ENCODE measurements around the gene DUSP28.

The DUSP28 gene

GRCh38 chr2:240560084-240560479 is at the start of gene DUSP28:
TSS of gene DUSP28 (plus strand) at chr2:240560357. CDS start at chr2:240560685, 328 bp downstream.
- Histone ChIP-seq H3K27me3 (ENCODE audit: insufficient read depth, low read depth, severe bottlenecking) (no peaks in the 10 kb centered on the region), H3K4me3 (ENCODE audit: low read depth, low read length) (peak within 1 kb of the TSS; percentile 88), H3K27ac (peak within 1 kb of the TSS; percentile 98), H3K9me3 (ENCODE audit: severe bottlenecking) (no peaks in the 10 kb centered on the region), H3K36me3 (peaks cover 34% of the 10 kb centered on the region)
- peak; percentile 87 for DNase-seq
- TF ChIP-seq CTCF (IDR thresholded peaks at IDR 0.05; ENCODE audit: low read depth, low read length), result no peak

- H3K4me3 ChIP-seq (ENCODE audit: low read depth, low read length), result no peak overlapping the region
- H3K27ac ChIP-seq, result no peak overlapping the region
- TF ChIP-seq CTCF (IDR thresholded peaks at IDR 0.05; ENCODE audit: low read depth, low read length), result no peak
- H3K27me3 ChIP-seq (ENCODE audit: insufficient read depth, low read depth, severe bottlenecking), result no peaks in the 10 kb centered on the region
- no peaks in the 10 kb centered on the region for H3K9me3 ChIP-seq (ENCODE audit: severe bottlenecking)
- no peak for DNase-seq
- H3K36me3 ChIP-seq, result no peaks in the 10 kb centered on the region
Measured at GRCh38 chr2:240510513-240511210, 49.5 kb upstream of the DUSP28 start.

GRCh38 chr2:240511351-240512108 is 48.6 kb upstream of the DUSP28 start:
- DNase-seq, result no peak
- no peak for TF ChIP-seq CTCF (IDR thresholded peaks at IDR 0.05; ENCODE audit: low read depth, low read length)
- no peak overlapping the region for H3K4me3 ChIP-seq (ENCODE audit: low read depth, low read length)
- no peaks in the 10 kb centered on the region for H3K9me3 ChIP-seq (ENCODE audit: severe bottlenecking)
- no peaks in the 10 kb centered on the region for H3K27me3 ChIP-seq (ENCODE audit: insufficient read depth, low read depth, severe bottlenecking)
- H3K27ac ChIP-seq, result no peak overlapping the region
- H3K36me3 ChIP-seq, result no peaks in the 10 kb centered on the region

GRCh38 chr2:240512109-240512485 is 48.1 kb upstream of the DUSP28 start:
- no peak for DNase-seq

GRCh38 chr2:240512666-240513535 is 47.3 kb upstream of the DUSP28 start:
- Histone ChIP-seq H3K27me3 (ENCODE audit: insufficient read depth, low read depth, severe bottlenecking) (no peaks in the 10 kb centered on the region), H3K4me3 (ENCODE audit: low read depth, low read length) (no peak overlapping the region), H3K36me3 (no peaks in the 10 kb centered on the region), H3K27ac (no peak overlapping the region), H3K9me3 (ENCODE audit: severe bottlenecking) (no peaks in the 10 kb centered on the region)
- no peak for DNase-seq
- no peak for TF ChIP-seq CTCF (IDR thresholded peaks at IDR 0.05; ENCODE audit: low read depth, low read length)

More at GRCh38 chr2:240512109-240512485, 48.1 kb upstream of the DUSP28 start:
- TF ChIP-seq CTCF (IDR thresholded peaks at IDR 0.05; ENCODE audit: low read depth, low read length), result no peak
- Histone ChIP-seq H3K9me3 (ENCODE audit: severe bottlenecking) (no peaks in the 10 kb centered on the region), H3K36me3 (no peaks in the 10 kb centered on the region), H3K27ac (no peak overlapping the region), H3K4me3 (ENCODE audit: low read depth, low read length) (no peak overlapping the region), H3K27me3 (ENCODE audit: insufficient read depth, low read depth, severe bottlenecking) (no peaks in the 10 kb centered on the region)
